HG03575 (cell line): ENCODE results near the gene JAM3.

Experiments used
- ATAC-seq: cut with Tn5 transposase; IDR thresholded peaks from one replicate; pipeline ENCODE4 v1.9.1; 2021; ENCODE audit not compliant: unreplicated experiment, insufficient number of reproducible peaks, low FRiP score; ENCODE audit errors: extremely low read depth

The JAM3 gene

GRCh38 chr11:134132808-134133207 lies 63.9 kb downstream of the JAM3 start:
- ATAC-seq, result no peak

GRCh38 chr11:134134167-134134566 lies 65.3 kb downstream of the JAM3 start:
- ATAC-seq, result no peak

- no peak for ATAC-seq
These were observed 69.5 kb downstream of the JAM3 start for GRCh38 chr11:134138376-134138775.

- no peak for ATAC-seq
These were observed 70.5 kb downstream of the JAM3 start for GRCh38 chr11:134139303-134139872.

- no peak for ATAC-seq
These were observed 71.0 kb downstream of the JAM3 start for GRCh38 chr11:134139873-134140331.

- ATAC-seq, result no peak
These were observed 72.2 kb downstream of the JAM3 start for GRCh38 chr11:134140961-134141490.

- no peak for ATAC-seq
These were observed 73.7 kb downstream of the JAM3 start for GRCh38 chr11:134142536-134142935.

GRCh38 chr11:134143801-134144200 lies 74.9 kb downstream of the JAM3 start:
- ATAC-seq, result no peak

GRCh38 chr11:134144744-134145143 lies 75.9 kb downstream of the JAM3 start:
- no peak for ATAC-seq

GRCh38 chr11:134145715-134146114 lies 76.8 kb downstream of the JAM3 start:
- no peak for ATAC-seq

- ATAC-seq, result no peak
These were observed 77.7 kb downstream of the JAM3 start for GRCh38 chr11:134146598-134146997.

GRCh38 chr11:134149371-134149770 lies 80.5 kb downstream of the JAM3 start:
- no peak for ATAC-seq

- no peak for ATAC-seq
These were observed 81.5 kb downstream of the JAM3 start for GRCh38 chr11:134150195-134150903.

GRCh38 chr11:134151083-134151747 lies 82.3 kb downstream of the JAM3 start:
- no peak for ATAC-seq

- no peak for ATAC-seq
These were observed 83.8 kb downstream of the JAM3 start for GRCh38 chr11:134152696-134153095.

GRCh38 chr11:134153147-134153905 lies 84.5 kb downstream of the JAM3 start:
- no peak for ATAC-seq

GRCh38 chr11:134154441-134154840 lies 85.6 kb downstream of the JAM3 start:
- ATAC-seq, result no peak

GRCh38 chr11:134155456-134155855 lies 86.6 kb downstream of the JAM3 start:
- ATAC-seq, result no peak
